ENCODE measurements around the gene CCDC68. TPM values are rescaled to one million over a fixed set of nuclear protein-coding genes. Genes with fewer than 3 reads are reported as not detected.

Gene CCDC68
- total and polyA plus RNA-seq, 2 of the 13 experiments (the other 11 are each of a cell fraction or from before 2014, with no cell fraction given), result 4.6 to 13.3 TPM

DNA sequence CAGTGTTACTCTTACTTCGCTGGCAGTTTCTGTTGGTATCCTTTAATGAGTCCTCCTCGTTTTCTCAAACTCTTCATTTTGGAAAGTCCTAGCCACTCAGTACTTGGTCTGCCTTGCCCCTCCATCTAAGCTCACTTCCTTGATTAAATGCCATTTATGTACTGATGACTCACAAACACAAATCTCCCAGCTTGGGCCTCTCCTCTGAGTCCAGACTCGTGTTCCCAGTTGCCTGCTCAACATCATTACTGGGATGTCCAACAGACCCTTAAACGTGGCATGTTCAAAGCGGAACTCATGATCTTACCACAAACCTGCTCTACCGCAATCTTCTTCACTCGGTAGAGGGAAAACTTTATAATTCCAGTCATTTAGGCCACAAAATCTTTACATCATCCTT is 13.8 kb upstream of the CCDC68 start (continued):
- TF ChIP-seq, protein P1, sequence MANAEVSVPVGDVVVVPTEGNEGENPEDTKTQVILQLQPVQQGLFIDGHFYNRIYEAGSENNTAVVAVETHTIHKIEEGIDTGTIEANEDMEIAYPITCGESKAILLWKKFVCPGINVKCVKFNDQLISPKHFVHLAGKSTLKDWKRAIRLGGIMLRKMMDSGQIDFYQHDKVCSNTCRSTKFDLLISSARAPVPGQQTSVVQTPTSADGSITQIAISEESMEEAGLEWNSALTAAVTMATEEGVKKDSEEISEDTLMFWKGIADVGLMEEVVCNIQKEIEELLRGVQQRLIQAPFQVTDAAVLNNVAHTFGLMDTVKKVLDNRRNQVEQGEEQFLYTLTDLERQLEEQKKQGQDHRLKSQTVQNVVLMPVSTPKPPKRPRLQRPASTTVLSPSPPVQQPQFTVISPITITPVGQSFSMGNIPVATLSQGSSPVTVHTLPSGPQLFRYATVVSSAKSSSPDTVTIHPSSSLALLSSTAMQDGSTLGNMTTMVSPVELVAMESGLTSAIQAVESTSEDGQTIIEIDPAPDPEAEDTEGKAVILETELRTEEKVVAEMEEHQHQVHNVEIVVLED (CRISPR knock-in tag; IDR thresholded peaks at IDR 0.05; ENCODE audit: borderline replicate concordance), result no peak
- TF ChIP-seq NFKBIZ (CRISPR knock-in tag; IDR thresholded peaks at IDR 0.05), result no peak
- no peak for TF ChIP-seq ZSCAN25 (CRISPR knock-in tag; IDR thresholded peaks at IDR 0.05)
- TF ChIP-seq CHD4 (IDR thresholded peaks at IDR 0.05; ENCODE audit: borderline replicate concordance, low read length), result no peak
- no peak for TF ChIP-seq ZNF543 (CRISPR knock-in tag; IDR thresholded peaks at IDR 0.05)
- TF ChIP-seq FLYWCH1 (CRISPR knock-in tag; IDR thresholded peaks at IDR 0.05), result no peak
- TF ChIP-seq HCFC1 (IDR thresholded peaks at IDR 0.05; ENCODE audit: low read depth, low read length), result no peak
- TF ChIP-seq, protein P2, sequence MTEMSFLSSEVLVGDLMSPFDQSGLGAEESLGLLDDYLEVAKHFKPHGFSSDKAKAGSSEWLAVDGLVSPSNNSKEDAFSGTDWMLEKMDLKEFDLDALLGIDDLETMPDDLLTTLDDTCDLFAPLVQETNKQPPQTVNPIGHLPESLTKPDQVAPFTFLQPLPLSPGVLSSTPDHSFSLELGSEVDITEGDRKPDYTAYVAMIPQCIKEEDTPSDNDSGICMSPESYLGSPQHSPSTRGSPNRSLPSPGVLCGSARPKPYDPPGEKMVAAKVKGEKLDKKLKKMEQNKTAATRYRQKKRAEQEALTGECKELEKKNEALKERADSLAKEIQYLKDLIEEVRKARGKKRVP (CRISPR knock-in tag; IDR thresholded peaks at IDR 0.05), result no peak
- TF ChIP-seq DPF2 (CRISPR knock-in tag; IDR thresholded peaks at IDR 0.05; ENCODE audit: borderline replicate concordance, low read depth), result no peak
- no peak for TF ChIP-seq ZFP62 (CRISPR knock-in tag; IDR thresholded peaks at IDR 0.05)
- TF ChIP-seq SMARCC2 (IDR thresholded peaks at IDR 0.05), result no peak
- TF ChIP-seq ZNF180 (CRISPR knock-in tag; IDR thresholded peaks at IDR 0.05; ENCODE audit: borderline replicate concordance, low read depth), result no peak
- TF ChIP-seq ESRRA (CRISPR knock-in tag; IDR thresholded peaks at IDR 0.05; ENCODE audit: low read depth), result no peak
- TF ChIP-seq SIX4 (CRISPR knock-in tag; IDR thresholded peaks at IDR 0.05), result no peak

Measured in HepG2 (cell line).